Embryonic facial prominence (tissue), 1 donor: Measurements from ENCODE around the gene STRA6.

ENCODE experiments used
- DNase-seq: peaks from one replicate; pipeline ENCODE4 v3.0.0-alpha.2; 2016; ENCODE audit errors: extremely low spot score

STRA6 gene

DNA sequence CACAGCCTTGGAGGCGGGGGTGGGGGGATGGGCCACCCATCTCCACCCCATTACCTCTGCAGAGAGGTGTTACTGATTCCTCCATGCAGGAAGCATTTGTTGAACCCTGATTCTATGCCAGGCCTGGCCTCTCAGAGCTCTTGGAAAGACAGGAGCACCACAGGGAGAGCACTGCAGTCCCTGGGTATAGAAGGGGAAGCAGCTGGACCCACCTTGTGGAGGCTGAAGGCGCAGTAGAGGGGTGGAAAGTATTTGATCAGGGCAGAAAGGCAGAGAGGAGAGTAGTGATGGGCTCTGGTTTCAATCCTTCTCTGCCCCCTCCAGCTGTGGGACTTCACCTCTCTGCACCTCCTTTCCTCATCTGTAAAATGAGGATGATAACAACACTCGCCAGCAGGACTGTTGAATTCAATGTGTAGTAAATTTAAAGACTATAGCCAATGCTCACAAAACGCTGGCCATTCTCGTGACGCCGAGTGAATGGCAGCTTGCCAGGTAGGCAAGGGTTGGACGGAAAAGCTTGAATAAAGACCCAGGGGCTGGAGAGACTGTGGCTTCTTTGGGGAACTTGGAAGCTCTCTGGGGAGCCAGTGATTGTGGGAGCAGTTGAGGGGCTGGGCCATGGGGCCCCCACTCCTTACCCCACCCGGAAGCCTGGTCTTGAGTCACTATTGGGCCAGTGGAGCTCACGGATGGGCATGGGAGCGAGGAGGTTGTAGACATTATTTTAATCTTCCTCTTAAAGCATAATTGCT lies 25.6 kb upstream of the STRA6 start:
- no peak for DNase-seq

- DNase-seq, result no peak
These were observed 24.4 kb upstream of the STRA6 start for GRCh38 chr15:74226761-74227540.

DNA sequence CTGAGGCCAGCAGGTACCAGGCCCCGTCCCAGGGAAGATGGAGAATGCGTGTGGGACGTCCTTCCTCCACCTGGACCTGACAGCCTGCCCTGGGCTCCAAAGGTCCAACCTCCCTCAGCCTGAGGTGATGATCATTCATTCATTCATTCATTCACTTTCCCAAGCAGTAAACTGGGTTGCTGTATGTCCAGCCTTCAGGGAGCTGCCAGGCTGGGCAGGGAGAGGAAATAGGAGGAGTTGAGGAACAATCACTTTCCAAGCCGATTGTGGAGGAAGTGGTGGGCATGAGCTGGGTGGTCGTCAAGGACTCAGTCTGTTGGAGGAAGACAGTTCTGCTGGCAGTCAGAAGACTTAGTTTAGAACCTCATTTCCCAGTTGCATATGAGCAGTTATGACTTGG lies 23.3 kb upstream of the STRA6 start:
- DNase-seq, result no peak

- DNase-seq, result no peak
These were observed 19.9 kb upstream of the STRA6 start for GRCh38 chr15:74222240-74223119.

GRCh38 chr15:74221399-74222239 lies 19.0 kb upstream of the STRA6 start:
- no peak for DNase-seq

- DNase-seq, result no peak
These were observed 18.1 kb upstream of the STRA6 start for GRCh38 chr15:74220475-74221248.

DNA sequence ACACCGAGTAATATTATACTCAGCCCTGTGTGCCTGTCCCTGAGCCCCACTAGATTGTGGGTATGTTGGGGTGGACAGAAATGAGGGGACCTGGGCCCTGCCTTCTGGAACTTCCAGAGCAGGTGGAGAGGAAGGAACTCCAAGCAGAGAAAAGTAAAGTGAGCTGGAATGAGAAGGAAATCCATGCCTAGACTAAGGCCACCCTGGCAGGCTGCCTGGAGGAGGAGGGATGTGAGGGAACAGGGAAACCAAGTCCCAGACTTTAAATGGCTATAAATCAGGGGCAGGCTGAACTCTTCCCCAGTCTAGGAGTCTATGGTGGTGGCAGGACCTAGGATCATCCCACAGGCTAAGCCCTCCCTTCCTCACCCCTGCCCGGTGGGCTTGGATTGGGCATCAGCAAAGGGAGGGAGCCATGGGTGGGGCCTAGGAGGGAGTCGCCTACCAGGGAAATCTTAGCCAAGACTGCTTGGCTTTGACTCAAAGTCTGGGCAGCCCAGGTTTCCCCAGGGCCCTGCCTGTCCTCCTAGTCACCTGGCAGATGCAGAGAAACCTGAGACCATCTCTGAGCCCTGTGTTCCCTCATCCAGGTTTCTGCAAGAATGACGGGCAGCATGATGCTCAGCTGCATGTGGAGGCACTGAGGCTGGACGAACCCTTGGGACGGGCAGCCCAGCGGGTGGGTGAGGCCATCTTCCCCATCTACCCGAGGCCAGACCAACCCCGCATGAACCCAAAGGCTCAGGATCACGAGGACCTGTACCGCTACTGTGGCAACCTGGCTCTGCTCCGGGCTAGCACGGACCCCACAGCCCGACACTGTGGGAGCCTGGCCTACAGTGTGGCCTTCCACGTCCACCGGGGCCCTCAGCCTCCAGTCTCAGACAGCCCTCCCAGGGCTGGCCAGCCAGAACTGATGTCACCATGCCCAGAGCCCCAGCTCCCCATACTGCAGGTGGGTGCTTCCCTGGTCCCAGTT lies 15.6 kb upstream of the STRA6 start:
- no peak for DNase-seq

DNA sequence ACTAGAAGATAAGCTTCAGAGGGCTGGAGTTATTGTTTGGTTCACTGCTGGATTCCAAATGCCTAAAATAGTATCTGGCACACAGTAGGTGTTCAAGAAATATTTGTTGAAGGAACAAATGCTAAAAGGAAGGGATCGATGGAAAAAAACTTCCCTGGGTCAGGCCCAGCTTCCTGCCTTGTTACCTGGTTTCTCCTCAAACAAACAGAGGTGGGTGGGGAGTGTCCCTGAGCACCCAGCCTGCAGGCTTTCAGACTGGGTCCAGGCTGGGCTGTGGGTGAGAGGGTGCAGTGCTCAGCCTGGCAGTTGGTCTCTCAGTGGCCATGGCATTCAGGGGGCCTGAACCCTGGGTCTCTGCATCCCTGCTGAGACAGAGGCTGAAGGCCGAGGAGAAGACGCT lies 14.4 kb upstream of the STRA6 start:
- no peak for DNase-seq

DNA sequence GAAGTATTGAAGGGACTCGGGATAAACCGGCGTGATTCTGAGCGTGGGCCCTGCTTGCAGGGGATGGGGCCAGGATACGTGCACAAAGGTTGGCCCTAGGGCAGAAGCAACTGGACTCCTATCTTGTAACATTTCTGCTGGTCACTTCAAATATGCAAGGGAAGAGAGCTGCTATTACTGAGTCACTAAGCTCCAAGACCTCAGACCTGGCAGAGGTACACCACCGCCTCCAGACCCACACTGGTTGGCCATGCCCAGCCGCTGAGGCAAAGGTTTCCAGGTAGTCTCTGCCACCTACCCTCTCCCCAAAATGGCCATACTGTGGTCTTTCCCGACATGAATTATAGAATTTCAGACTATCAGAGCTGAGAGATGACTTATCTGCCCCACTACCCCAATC lies 13.4 kb upstream of the STRA6 start:
- DNase-seq, result no peak

DNA sequence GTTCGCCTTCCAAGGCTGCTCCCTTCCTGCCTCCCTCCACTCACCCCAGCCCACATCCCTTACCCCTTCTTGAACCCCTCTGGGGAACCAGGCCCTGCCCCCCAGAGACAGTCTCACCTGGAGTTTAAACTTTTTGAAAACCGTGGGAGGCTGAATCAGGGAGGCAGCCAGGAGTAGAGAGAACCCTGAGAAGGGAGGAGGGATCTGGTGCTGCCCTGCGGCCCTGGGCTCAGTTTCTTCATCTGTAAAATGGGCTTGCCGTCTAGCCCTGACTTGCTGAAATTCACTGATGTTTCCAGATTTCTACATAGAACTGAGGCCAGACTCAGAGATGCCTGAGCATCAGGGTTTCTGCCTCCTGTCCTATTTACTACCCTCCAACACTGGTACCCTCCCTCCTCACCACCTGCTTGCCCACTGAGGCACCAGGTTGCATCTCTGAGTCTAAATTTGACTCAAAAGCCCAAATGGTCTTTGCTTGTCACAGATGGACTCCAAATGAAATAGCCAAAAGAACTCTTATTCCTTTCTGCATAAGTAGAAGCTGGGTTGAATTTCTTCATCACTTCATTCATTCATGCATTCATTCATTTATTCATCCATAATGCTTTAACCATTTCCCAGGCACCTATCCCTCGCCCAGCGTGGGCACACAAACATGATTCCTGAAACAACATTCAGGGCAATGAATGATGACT lies 11.9 kb upstream of the STRA6 start:
- no peak for DNase-seq

DNA sequence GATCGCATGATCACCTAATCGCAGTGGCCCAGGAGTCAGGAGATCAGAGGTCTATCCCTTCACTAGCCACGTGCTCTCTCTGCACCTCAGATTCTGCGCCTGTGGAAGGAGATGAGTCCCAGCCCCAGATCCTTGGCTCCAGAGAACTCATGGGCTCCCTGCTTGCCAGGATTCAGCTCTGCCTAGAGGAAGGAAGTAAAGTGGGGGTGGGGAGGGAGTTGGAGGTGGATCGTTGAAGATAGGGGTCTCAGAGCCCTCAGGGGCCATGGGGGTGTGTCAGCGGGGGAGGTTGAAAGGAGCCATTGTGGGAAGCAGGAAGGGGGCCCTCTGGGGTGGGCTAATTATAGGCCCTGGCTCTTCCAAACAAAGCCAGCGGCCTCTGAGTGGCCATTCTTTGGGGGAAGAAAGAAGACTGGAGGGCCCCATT lies 11.3 kb upstream of the STRA6 start:
- DNase-seq, result no peak

GRCh38 chr15:74212494-74212893 lies 9.9 kb upstream of the STRA6 start:
- DNase-seq, result no peak

- no peak for DNase-seq
These were observed 9.1 kb upstream of the STRA6 start for GRCh38 chr15:74211656-74212055.

- DNase-seq, result no peak
These were observed 8.1 kb upstream of the STRA6 start for GRCh38 chr15:74210729-74211128.

DNA sequence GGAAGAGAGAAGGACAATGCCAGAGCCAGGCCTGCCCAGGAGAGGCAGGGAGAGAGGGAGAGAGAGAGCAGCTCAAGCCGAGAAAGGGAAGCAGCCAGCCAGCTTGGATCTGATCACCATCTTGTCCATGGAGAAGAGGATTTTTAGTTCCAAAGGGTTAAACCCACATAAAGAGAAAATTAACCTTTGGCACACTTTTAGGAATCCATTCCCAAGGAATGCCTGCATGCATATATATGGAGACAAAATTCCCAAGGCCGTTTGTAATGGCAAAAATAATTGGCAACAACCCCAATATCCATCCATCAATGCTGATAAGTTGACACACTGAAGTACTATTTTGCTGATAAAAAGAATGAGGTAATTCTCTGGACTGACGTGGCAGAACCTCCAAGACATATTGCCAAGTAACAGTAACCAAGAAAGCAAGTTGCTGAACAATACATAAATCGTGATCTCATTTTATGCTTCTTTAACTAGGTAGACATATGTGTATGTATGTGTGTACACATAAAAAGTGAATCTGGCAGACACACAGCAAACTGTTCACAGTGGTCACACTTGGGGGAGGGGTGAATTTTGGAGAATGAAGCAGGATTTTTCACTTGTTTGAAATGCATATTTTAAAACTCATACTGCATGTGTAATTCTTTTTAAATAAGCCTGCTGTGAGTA lies 7.5 kb upstream of the STRA6 start:
- no peak for DNase-seq

- no peak for DNase-seq
These were observed 7.0 kb upstream of the STRA6 start for GRCh38 chr15:74209560-74209958.

- DNase-seq, result no peak
These were observed 6.4 kb upstream of the STRA6 start for GRCh38 chr15:74208901-74209559.

- DNase-seq, result no peak
These were observed 5.9 kb upstream of the STRA6 start for GRCh38 chr15:74208496-74208895.
